PC-3 (cell line): ENCODE data around the gene ZNF830. TPM values are rescaled to one million over a fixed set of nuclear protein-coding genes. Genes with fewer than 3 reads are reported as not detected.

Experiments
- ATAC-seq: fragments of 200-7000 bp; cut with Tn5 transposase; 2 replicates; pipeline ENCODE4 v1.9.1; 2020; ENCODE audit warnings: mild to moderate bottlenecking, moderate library complexity
- BruUV-seq: library from RNA; stranded (reverse); fragments of 400-500 nt; replicated peaks from 2 replicates; lab custom pipeline; 2021; lab: Mats Ljungman, UMichigan
- CTCF ChIA-PET: fragments of 300-600 bp; sonication (Branson Sonifier 250); formaldehyde crosslinking; loops from one replicate; lab custom pipeline; 2022; ENCODE audit warnings: antibody characterized with exemption; lab: Charles Lee
- POLR2A ChIA-PET: fragments of 300-600 bp; sonication (Branson Sonifier 250); formaldehyde crosslinking; loops from one replicate; lab custom pipeline; 2022; ENCODE audit warnings: antibody characterized with exemption; ENCODE audit not compliant: unreplicated experiment; lab: Charles Lee
- DNase-seq: peaks from one replicate; pipeline ENCODE4 v3.0.0-alpha.2; 2015
- H2AFZ ChIP-seq: fragments of 300-600 bp; sonication (generic); 2 replicates; pipeline ENCODE4 v1.6.0; 2016; ENCODE audit warnings: antibody characterized with exemption, low read length
- H3F3A ChIP-seq: fragments of 300-600 bp; sonication (generic); one replicate; pipeline ENCODE4 v1.6.0; 2017; ENCODE audit warnings: antibody characterized with exemption, low read length, control low read depth, mild to moderate bottlenecking; ENCODE audit not compliant: unreplicated experiment
- H3K27ac ChIP-seq: fragments of 300-600 bp; sonication (generic); 2 replicates; pipeline ENCODE4 v1.5.1; 2016; ENCODE audit warnings: mild to moderate bottlenecking, low read length
- H3K27me3 ChIP-seq: fragments of 300-600 bp; sonication (generic); 2 replicates; pipeline ENCODE4 v1.6.1; 2016; ENCODE audit warnings: low read length, mixed read lengths
- H3K36me3 ChIP-seq: fragments of 300-600 bp; sonication (generic); 2 replicates; pipeline ENCODE4 v1.6.1; 2016; ENCODE audit warnings: low read depth, mixed run types, low read length, mixed read lengths
- H3K4me1 ChIP-seq: fragments of 300-600 bp; sonication (generic); 2 replicates; pipeline ENCODE4 v1.5.1; 2016; ENCODE audit warnings: low read length; ENCODE audit not compliant: insufficient read depth
- H3K4me2 ChIP-seq: fragments of 300-600 bp; sonication (generic); 2 replicates; pipeline ENCODE4 v1.6.0; 2016; ENCODE audit warnings: low read length
- H3K4me3 ChIP-seq: fragments of 300-600 bp; sonication (generic); 2 replicates; pipeline ENCODE4 v1.5.1; 2016; ENCODE audit warnings: mild to moderate bottlenecking, low read length, mixed read lengths
- H3K79me2 ChIP-seq: fragments of 300-600 bp; sonication (generic); 2 replicates; pipeline ENCODE4 v1.6.1; 2017; ENCODE audit warnings: low read length, mixed read lengths
- H3K9ac ChIP-seq: fragments of 300-600 bp; sonication (generic); 2 replicates; pipeline ENCODE4 v1.6.0; 2016; ENCODE audit warnings: mild to moderate bottlenecking, low read length
- H3K9me2 ChIP-seq: fragments of 300-600 bp; sonication (generic); replicated peaks from 2 replicates; pipeline ENCODE4 v1.6.1; 2016; ENCODE audit warnings: mixed run types, low read length, mixed read lengths
- H3K9me3 ChIP-seq: fragments of 300-600 bp; sonication (generic); 2 replicates; pipeline ENCODE4 v1.6.1; 2016; ENCODE audit warnings: low read length, mixed read lengths
- H4K20me1 ChIP-seq: fragments of 300-600 bp; sonication (generic); 2 replicates; pipeline ENCODE4 v1.6.1; 2016; ENCODE audit warnings: low read length, mixed read lengths
- CTCF ChIP-seq: fragments of 300-600 bp; sonication (generic); conservative IDR thresholded peaks from 2 replicates; pipeline ENCODE4 v1.5.1; 2017; ENCODE audit warnings: antibody characterized with exemption, low read depth, mild to moderate bottlenecking, low read length
- EZH2 ChIP-seq: fragments of 300-600 bp; sonication (generic); IDR thresholded peaks from one replicate; pipeline ENCODE4 v1.6.1; 2017; ENCODE audit warnings: antibody characterized with exemption, mild to moderate bottlenecking, low read length; ENCODE audit not compliant: unreplicated experiment
- EZH2phosphoT487 ChIP-seq: fragments of 300-600 bp; sonication (generic); IDR thresholded peaks from 2 replicates; pipeline ENCODE4 v1.6.1; 2018; ENCODE audit warnings: mild to moderate bottlenecking, antibody characterized with exemption, low read length, borderline replicate concordance
- intact Hi-C: fragments of 100-400 bp; cut with micrococcal nuclease; formaldehyde crosslinking; loops from 2 replicates; pipeline ENCODE4 v1.9.0; 2023
- total RNA-seq: library from RNA; depleted of rRNA; stranded (reverse); fragments of >200 nt; gene quantifications from 2 replicates; pipeline ENCODE4 v1.2.3, GENCODE V29; 2014

The ZNF830 gene
- total RNA-seq, 1 experiment from 2014 or later = 5.0 TPM

GRCh38 chr17:34990921-34991365 is 29.6 kb downstream of the ZNF830 start:
- Histone ChIP-seq H3K27ac (no peak overlapping the region), H3K4me2 (no peak overlapping the region), H3K9me3 (no peaks in the 10 kb centered on the region), H4K20me1 (no peaks in the 10 kb centered on the region), H3K79me2 (no peaks in the 10 kb centered on the region), H3K9me2 (no peaks in the 10 kb centered on the region), H3K36me3 (peaks cover 3% of the 10 kb centered on the region), H2AFZ (no peak overlapping the region), H3F3A (no peaks in the 10 kb centered on the region), H3K4me3 (no peak overlapping the region), H3K27me3 (no peaks in the 10 kb centered on the region), H3K9ac (no peak overlapping the region), H3K4me1 (peaks cover 8% of the 10 kb centered on the region)
- BruUV-seq = no TSS peak
- TF ChIP-seq EZH2phosphoT487 (no peak), CTCF (no peak), EZH2 (no peak)
- ATAC-seq = no peak
- no peak for DNase-seq
- CTCF ChIA-PET = no interaction called here
- intact Hi-C loops = no loop called here
- POLR2A ChIA-PET = no interaction called here

GRCh38 chr17:34991606-34992005 is 30.3 kb downstream of the ZNF830 start:
- CTCF ChIA-PET = no interaction called here
- no peak for DNase-seq

More at GRCh38 chr17:34991606-34992005, 30.3 kb downstream of the ZNF830 start:
- Histone ChIP-seq H4K20me1 (no peaks in the 10 kb centered on the region), H3K9me3 (no peaks in the 10 kb centered on the region), H3K4me3 (no peak overlapping the region), H2AFZ (no peak overlapping the region), H3F3A (no peaks in the 10 kb centered on the region), H3K27me3 (no peaks in the 10 kb centered on the region), H3K79me2 (no peaks in the 10 kb centered on the region), H3K9me2 (no peaks in the 10 kb centered on the region), H3K36me3 (peaks cover 3% of the 10 kb centered on the region), H3K9ac (no peak overlapping the region), H3K4me2 (no peak overlapping the region), H3K27ac (no peak overlapping the region), H3K4me1 (peaks cover 8% of the 10 kb centered on the region)
- BruUV-seq = no TSS peak
- no peak for ATAC-seq
- POLR2A ChIA-PET = no interaction called here
- intact Hi-C loops = no loop called here
- no peak for TF ChIP-seq EZH2
- no peak for TF ChIP-seq EZH2phosphoT487
- no peak for TF ChIP-seq CTCF
